ENCODE measurements around the gene GID8. TPM values are rescaled to one million over a fixed set of nuclear protein-coding genes. Genes with fewer than 3 reads are reported as not detected.

Gene GID8
- total and polyA plus RNA-seq, 2 of the 13 experiments (the other 11 are each of a cell fraction or from before 2014, with no cell fraction given) = 39.6 to 59.8 TPM

DNA sequence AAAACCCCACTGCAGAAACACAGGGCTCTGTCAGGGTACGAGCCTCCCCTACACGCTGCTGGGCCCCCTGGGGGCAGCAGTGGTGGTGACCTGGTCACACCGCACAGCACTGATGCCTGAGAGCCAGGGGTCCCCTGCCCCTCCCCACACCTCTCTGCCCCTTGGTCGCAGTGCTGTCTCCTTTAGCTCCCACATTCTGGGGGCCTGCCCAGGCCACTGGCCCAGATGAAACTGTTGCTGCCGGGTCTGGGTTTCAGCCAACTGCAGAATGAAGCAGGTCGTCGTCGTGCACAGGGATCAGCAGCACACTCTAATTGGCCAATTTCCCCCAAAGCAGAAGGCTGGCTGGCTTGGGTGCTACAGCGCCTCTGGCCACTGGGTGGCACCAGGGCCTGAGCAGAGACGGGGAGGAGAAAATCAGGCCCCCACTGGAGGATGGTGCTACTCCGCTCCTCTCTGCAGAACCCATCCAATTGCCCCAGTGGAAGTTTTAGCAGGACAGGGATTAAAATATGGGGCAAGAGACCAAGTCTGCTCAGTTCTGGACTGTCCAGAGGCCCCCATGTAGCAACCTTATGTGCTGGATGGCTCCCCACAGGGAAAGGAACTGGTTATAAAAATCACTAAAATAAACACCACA, 37.8 kb upstream of the GID8 start (continued):
- TF ChIP-seq, protein P1, sequence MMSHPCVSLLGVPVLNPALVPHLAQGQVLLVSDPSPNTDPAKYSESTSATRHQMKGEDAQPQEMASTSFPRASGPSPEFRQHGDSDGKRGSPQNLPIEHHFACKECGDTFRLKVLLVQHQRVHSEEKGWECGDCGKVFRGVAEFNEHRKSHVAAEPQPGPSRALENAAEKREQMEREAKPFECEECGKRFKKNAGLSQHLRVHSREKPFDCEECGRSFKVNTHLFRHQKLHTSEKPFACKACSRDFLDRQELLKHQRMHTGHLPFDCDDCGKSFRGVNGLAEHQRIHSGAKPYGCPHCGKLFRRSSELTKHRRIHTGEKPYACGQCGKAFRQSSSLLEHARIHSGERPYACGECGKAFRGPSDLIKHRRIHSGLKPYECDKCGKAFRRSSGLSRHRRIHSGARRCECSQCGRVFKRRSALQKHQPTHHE (CRISPR knock-in tag; IDR thresholded peaks at IDR 0.05; ENCODE audit: borderline replicate concordance) = peak; percentile 97
- TF ChIP-seq, protein P2, sequence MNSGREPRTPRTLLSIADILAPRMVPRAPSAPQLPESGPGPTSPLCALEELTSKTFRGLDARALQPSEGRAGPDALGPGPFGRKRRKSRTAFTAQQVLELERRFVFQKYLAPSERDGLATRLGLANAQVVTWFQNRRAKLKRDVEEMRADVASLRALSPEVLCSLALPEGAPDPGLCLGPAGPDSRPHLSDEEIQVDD (CRISPR knock-in tag; IDR thresholded peaks at IDR 0.05; ENCODE audit: borderline replicate concordance) = no peak
- TF ChIP-seq STAG1 (CRISPR knock-in tag; IDR thresholded peaks at IDR 0.05) (peak; percentile 93), ZBTB21 (CRISPR knock-in tag; IDR thresholded peaks at IDR 0.05) (no peak), TAF15 (IDR thresholded peaks at IDR 0.05; ENCODE audit: low read depth, low read length, poor library complexity, severe bottlenecking) (peak; percentile 91), ZNF770 (CRISPR knock-in tag; IDR thresholded peaks at IDR 0.05) (peak; percentile 77), SKI (IDR thresholded peaks at IDR 0.05; ENCODE audit: partially characterized antibody) (no peak), E2F5 (CRISPR knock-in tag; conservative IDR thresholded peaks at IDR 0.05) (no peak), FOXJ3 (CRISPR knock-in tag; IDR thresholded peaks at IDR 0.05; ENCODE audit: borderline replicate concordance) (peak; percentile 92), POLR2A (IDR thresholded peaks at IDR 0.05; ENCODE audit: insufficient read depth in 1 of 2, low read depth in 2 of 2, low read length in 2 of 2) (peak in 1 of 2 experiments; percentile 78; a peak in 2 of 4 replicates), ZNF557 (CRISPR knock-in tag; IDR thresholded peaks at IDR 0.05) (peak; percentile 94), FOXP1 (IDR thresholded peaks at IDR 0.05) (no peak), FOXP1 (CRISPR knock-in tag; IDR thresholded peaks at IDR 0.05) (0 out of 2 replicates have a peak, but pooled peaks have one; percentile 2), ZNF460 (CRISPR knock-in tag; IDR thresholded peaks at IDR 0.05; ENCODE audit: borderline replicate concordance) (no peak), ADNP (CRISPR knock-in tag; IDR thresholded peaks at IDR 0.05) (no peak)
- TF ChIP-seq, protein P3, sequence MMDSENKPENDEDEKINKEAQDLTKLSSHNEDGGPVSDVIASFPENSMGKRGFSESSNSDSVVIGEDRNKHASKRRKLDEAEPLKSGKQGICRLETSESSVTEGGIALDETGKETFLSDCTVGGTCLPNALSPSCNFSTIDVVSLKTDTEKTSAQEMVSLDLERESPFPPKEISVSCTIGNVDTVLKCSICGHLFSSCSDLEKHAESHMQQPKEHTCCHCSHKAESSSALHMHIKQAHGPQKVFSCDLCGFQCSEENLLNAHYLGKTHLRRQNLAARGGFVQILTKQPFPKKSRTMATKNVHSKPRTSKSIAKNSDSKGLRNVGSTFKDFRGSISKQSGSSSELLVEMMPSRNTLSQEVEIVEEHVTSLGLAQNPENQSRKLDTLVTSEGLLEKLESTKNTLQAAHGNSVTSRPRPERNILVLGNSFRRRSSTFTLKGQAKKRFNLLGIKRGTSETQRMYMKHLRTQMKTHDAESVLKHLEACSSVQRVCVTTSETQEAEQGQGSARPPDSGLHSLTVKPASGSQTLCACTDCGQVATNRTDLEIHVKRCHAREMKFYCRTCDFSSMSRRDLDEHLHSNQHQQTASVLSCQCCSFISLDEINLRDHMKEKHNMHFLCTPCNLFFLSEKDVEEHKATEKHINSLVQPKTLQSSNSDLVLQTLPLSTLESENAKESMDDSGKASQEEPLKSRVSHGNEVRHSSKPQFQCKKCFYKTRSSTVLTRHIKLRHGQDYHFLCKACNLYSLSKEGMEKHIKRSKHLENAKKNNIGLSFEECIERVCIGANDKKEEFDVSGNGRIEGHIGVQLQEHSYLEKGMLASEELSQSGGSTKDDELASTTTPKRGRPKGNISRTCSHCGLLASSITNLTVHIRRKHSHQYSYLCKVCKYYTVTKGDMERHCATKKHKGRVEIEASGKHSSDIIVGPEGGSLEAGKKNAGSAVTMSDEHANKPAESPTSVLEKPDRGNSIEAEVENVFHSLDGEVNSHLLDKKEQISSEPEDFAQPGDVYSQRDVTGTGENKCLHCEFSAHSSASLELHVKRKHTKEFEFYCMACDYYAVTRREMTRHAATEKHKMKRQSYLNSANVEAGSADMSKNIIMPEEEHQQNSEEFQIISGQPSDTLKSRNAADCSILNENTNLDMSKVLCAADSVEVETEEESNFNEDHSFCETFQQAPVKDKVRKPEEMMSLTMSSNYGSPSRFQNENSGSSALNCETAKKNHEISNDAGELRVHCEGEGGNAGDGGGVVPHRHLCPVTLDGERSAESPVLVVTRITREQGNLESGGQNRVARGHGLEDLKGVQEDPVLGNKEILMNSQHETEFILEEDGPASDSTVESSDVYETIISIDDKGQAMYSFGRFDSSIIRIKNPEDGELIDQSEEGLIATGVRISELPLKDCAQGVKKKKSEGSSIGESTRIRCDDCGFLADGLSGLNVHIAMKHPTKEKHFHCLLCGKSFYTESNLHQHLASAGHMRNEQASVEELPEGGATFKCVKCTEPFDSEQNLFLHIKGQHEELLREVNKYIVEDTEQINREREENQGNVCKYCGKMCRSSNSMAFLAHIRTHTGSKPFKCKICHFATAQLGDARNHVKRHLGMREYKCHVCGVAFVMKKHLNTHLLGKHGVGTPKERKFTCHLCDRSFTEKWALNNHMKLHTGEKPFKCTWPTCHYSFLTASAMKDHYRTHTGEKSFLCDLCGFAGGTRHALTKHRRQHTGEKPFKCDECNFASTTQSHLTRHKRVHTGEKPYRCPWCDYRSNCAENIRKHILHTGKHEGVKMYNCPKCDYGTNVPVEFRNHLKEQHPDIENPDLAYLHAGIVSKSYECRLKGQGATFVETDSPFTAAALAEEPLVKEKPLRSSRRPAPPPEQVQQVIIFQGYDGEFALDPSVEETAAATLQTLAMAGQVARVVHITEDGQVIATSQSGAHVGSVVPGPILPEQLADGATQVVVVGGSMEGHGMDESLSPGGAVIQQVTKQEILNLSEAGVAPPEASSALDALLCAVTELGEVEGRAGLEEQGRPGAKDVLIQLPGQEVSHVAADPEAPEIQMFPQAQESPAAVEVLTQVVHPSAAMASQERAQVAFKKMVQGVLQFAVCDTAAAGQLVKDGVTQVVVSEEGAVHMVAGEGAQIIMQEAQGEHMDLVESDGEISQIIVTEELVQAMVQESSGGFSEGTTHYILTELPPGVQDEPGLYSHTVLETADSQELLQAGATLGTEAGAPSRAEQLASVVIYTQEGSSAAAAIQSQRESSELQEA (CRISPR knock-in tag; IDR thresholded peaks at IDR 0.05; ENCODE audit: not compliant biosample characterization) = peak; percentile 62
